Measurements from ENCODE around the gene GIMAP5. TPM values are rescaled to one million over a fixed set of nuclear protein-coding genes. Genes with fewer than 3 reads are reported as not detected.

GIMAP5 gene
- polyA plus RNA-seq, 1 donor (not counting 4 experiments of a cell fraction or from before 2014, with no cell fraction given), result not detected

GRCh38 chr7:150740053-150740452, 2.8 kb downstream of the GIMAP5 start:
- Histone ChIP-seq H4K20me1 (ENCODE audit: control insufficient read depth, extremely low read depth, insufficient read depth, low read length) (no peaks in the 10 kb centered on the region), H3K9ac (ENCODE audit: control insufficient read depth, extremely low read depth, insufficient read depth, low read length) (no peak overlapping the region), H3K27ac (ENCODE audit: control insufficient read depth, insufficient read depth, low read length) (no peak overlapping the region), H3K9me1 (ENCODE audit: control insufficient read depth, extremely low read depth, insufficient read depth, low read length) (no peaks in the 10 kb centered on the region), H3K79me2 (ENCODE audit: control insufficient read depth, insufficient read depth, low read length) (no peaks in the 10 kb centered on the region), H3K36me3 (ENCODE audit: control insufficient read depth in 2 of 2, extremely low read depth in 1 of 2, insufficient read depth in 2 of 2, low read length in 2 of 2) (no peaks in the 10 kb centered on the region), H3K4me1 (ENCODE audit: control insufficient read depth, extremely low read depth, insufficient read depth, low read length) (peaks cover 3% of the 10 kb centered on the region), H3K4me2 (ENCODE audit: control insufficient read depth, extremely low read depth, insufficient read depth, low read depth, low read length) (no peak overlapping the region), H3K4me3 (ENCODE audit: control insufficient read depth in 2 of 3, extremely low read depth in 1 of 3, insufficient read depth in 2 of 3, low read depth in 1 of 3, low read length in 3 of 3) (no peak overlapping the region), H3K9me3 (ENCODE audit: control insufficient read depth, low read depth, low read length) (no peaks in the 10 kb centered on the region), H2AFZ (ENCODE audit: control insufficient read depth, low read length) (no peak overlapping the region), H3K27me3 (ENCODE audit: control insufficient read depth, extremely low read depth, insufficient read depth, low read length) (no peaks in the 10 kb centered on the region)
- no peak for DNase-seq (ENCODE audit: low read depth, low spot score)
- no peak for TF ChIP-seq CTCF (optimal IDR thresholded peaks at IDR 0.05 in 1 of 3, IDR thresholded peaks at IDR 0.05 in 1 of 3, conservative IDR thresholded peaks at IDR 0.05 in 1 of 3; ENCODE audit: extremely low read depth in 1 of 3, insufficient read depth in 2 of 3, low read length in 3 of 3)
- TF ChIP-seq EZH2 (IDR thresholded peaks at IDR 0.05; ENCODE audit: low read length), result no peak
- FAIRE-seq, result no peak
- dilution Hi-C loops (cut with MboI; ENCODE audit: extremely low pct_ligation_motif_present, low sequenced_read_pairs), result no loop called here

GRCh38 chr7:150742286-150742968, 5.2 kb downstream of the GIMAP5 start:
- no peaks in the 10 kb centered on the region for H3K27me3 ChIP-seq (ENCODE audit: control insufficient read depth, extremely low read depth, insufficient read depth, low read length)
- no peaks in the 10 kb centered on the region for H4K20me1 ChIP-seq (ENCODE audit: control insufficient read depth, extremely low read depth, insufficient read depth, low read length)
- H3K27ac ChIP-seq (ENCODE audit: control insufficient read depth, insufficient read depth, low read length), result no peak overlapping the region
- H3K9ac ChIP-seq (ENCODE audit: control insufficient read depth, extremely low read depth, insufficient read depth, low read length), result no peak overlapping the region
- DNase-seq (ENCODE audit: low read depth, low spot score), result no peak
- H3K9me1 ChIP-seq (ENCODE audit: control insufficient read depth, extremely low read depth, insufficient read depth, low read length), result no peaks in the 10 kb centered on the region
- no peaks in the 10 kb centered on the region for H3K79me2 ChIP-seq (ENCODE audit: control insufficient read depth, insufficient read depth, low read length)
- no peaks in the 10 kb centered on the region for H3K9me3 ChIP-seq (ENCODE audit: control insufficient read depth, low read depth, low read length)
- no peaks in the 10 kb centered on the region for H3K36me3 ChIP-seq (ENCODE audit: control insufficient read depth in 2 of 2, extremely low read depth in 1 of 2, insufficient read depth in 2 of 2, low read length in 2 of 2)
- no peak overlapping the region for H3K4me3 ChIP-seq (ENCODE audit: control insufficient read depth in 2 of 3, extremely low read depth in 1 of 3, insufficient read depth in 2 of 3, low read depth in 1 of 3, low read length in 3 of 3)
- no peak overlapping the region for H3K4me2 ChIP-seq (ENCODE audit: control insufficient read depth, extremely low read depth, insufficient read depth, low read depth, low read length)
- H3K4me1 ChIP-seq (ENCODE audit: control insufficient read depth, extremely low read depth, insufficient read depth, low read length), result peaks cover 3% of the 10 kb centered on the region
- dilution Hi-C loops (cut with MboI; ENCODE audit: extremely low pct_ligation_motif_present, low sequenced_read_pairs), result no loop called here
- H2AFZ ChIP-seq (ENCODE audit: control insufficient read depth, low read length), result no peak overlapping the region
- TF ChIP-seq EZH2 (IDR thresholded peaks at IDR 0.05; ENCODE audit: low read length), result no peak
- no peak for TF ChIP-seq CTCF (optimal IDR thresholded peaks at IDR 0.05 in 1 of 3, IDR thresholded peaks at IDR 0.05 in 1 of 3, conservative IDR thresholded peaks at IDR 0.05 in 1 of 3; ENCODE audit: extremely low read depth in 1 of 3, insufficient read depth in 2 of 3, low read length in 3 of 3)
- FAIRE-seq, result no peak
